ENCODE data around the gene OLR1. TPM values are rescaled to one million over a fixed set of nuclear protein-coding genes. Genes with fewer than 3 reads are reported as not detected.

Gene OLR1
- total RNA-seq, 2 experiments from 2014 or later: not detected

DNA sequence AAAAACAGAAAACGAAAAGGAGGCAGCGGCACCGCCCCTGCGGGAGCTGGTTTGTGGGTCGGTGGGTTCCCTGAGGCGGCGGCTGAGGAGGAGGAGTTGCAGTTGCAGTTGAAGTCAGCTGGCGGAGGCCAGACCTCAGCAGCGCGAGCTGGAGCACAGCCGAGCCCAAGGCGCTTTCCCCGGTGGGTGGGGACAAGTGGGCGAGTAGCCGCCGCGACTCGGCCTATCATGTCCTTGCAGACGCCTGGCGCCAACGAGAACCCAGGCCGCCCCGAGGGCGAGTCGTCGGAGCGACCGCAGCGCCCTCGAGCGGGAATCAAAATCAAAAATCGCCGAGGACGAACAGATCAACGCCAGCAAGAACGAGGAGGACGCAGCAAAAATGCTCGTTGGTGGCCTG, 60.5 kb downstream of the OLR1 start:
- ATAC-seq (ENCODE audit: poor library complexity): no peak

DNA sequence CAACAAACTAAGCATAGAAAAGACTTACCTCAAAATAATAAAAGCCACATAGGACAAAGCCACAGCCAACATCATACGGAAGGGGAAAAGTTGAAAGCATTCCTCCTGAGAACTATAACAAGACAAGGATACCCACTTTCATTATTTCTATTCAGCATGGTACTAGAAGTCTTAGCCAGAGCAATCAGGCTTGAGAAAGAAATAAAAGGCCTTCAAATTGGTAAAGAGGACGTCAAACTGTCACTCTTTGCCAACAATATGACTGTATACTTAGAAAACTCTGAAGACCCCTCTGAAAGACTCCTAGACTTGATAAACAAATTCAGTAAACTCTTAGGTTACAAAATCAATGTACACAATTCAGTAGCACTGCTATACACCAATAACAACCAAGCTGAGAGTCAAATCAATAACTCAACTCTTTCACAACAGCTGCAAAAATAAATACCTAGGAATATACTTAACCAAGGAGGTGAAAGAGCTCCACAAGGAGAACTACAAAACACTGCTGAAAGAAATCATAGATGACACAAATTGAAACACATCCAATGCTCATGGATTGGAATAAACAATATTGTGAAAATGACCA, 61.6 kb downstream of the OLR1 start:
- ATAC-seq (ENCODE audit: poor library complexity) (no peak), DNase-seq (no peak)
- H3K4me3 Mint-ChIP-seq: no peak overlapping the region
- peaks cover 0 to 7% of the 10 kb centered on the region in 2 experiments for H3K9me3 ChIP-seq (ENCODE audit: control insufficient read depth in 1 of 2, insufficient read depth in 1 of 2, low read length in 2 of 2)
- CTCF ChIA-PET: no interaction called here
- intact Hi-C loops (cut with DNase I, micrococcal nuclease): no loop called here
- TF ChIP-seq, protein P1, sequence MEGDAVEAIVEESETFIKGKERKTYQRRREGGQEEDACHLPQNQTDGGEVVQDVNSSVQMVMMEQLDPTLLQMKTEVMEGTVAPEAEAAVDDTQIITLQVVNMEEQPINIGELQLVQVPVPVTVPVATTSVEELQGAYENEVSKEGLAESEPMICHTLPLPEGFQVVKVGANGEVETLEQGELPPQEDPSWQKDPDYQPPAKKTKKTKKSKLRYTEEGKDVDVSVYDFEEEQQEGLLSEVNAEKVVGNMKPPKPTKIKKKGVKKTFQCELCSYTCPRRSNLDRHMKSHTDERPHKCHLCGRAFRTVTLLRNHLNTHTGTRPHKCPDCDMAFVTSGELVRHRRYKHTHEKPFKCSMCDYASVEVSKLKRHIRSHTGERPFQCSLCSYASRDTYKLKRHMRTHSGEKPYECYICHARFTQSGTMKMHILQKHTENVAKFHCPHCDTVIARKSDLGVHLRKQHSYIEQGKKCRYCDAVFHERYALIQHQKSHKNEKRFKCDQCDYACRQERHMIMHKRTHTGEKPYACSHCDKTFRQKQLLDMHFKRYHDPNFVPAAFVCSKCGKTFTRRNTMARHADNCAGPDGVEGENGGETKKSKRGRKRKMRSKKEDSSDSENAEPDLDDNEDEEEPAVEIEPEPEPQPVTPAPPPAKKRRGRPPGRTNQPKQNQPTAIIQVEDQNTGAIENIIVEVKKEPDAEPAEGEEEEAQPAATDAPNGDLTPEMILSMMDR (IDR thresholded peaks at IDR 0.05): no peak
- H3K27me3 Mint-ChIP-seq: peaks cover 4% of the 10 kb centered on the region
- H3K36me3 ChIP-seq (ENCODE audit: insufficient read depth, low read length): no peaks in the 10 kb centered on the region
- H3K27ac Mint-ChIP-seq: no peak overlapping the region
- H3K36me3 Mint-ChIP-seq (ENCODE audit: low read depth): no peaks in the 10 kb centered on the region
- peaks cover 5% of the 10 kb centered on the region for H3K9me3 Mint-ChIP-seq
- H3K4me1 Mint-ChIP-seq (ENCODE audit: low read depth): no peaks in the 10 kb centered on the region
- POLR2A ChIA-PET: no interaction called here
- H3K4me3 ChIP-seq (ENCODE audit: low read length): no peak overlapping the region
- H3K4me1 ChIP-seq (ENCODE audit: insufficient read depth, low read length): no peaks in the 10 kb centered on the region
- H3K27ac ChIP-seq (ENCODE audit: low read depth in 1 of 2, low read length in 2 of 2): no peak overlapping the region
- no peaks in the 10 kb centered on the region for H3K27me3 ChIP-seq (ENCODE audit: control insufficient read depth in 1 of 2, insufficient read depth in 2 of 2, low read length in 2 of 2)

More for the DNA sequence above, 60.5 kb downstream of the OLR1 start:
- no peak overlapping the region for H3K27ac Mint-ChIP-seq
- H3K9me3 Mint-ChIP-seq: peaks cover 3% of the 10 kb centered on the region
- Histone ChIP-seq H3K4me1 (ENCODE audit: insufficient read depth, low read length) (no peaks in the 10 kb centered on the region), H3K27ac (ENCODE audit: low read depth in 1 of 2, low read length in 2 of 2) (no peak overlapping the region), H3K36me3 (ENCODE audit: insufficient read depth, low read length) (no peaks in the 10 kb centered on the region), H3K9me3 (ENCODE audit: control insufficient read depth in 1 of 2, insufficient read depth in 1 of 2, low read length in 2 of 2) (peaks cover 0 to 7% of the 10 kb centered on the region in 2 experiments), H3K4me3 (ENCODE audit: low read length) (no peak overlapping the region), H3K27me3 (ENCODE audit: control insufficient read depth in 1 of 2, insufficient read depth in 2 of 2, low read length in 2 of 2) (no peaks in the 10 kb centered on the region)
- intact Hi-C loops (cut with DNase I, micrococcal nuclease): no loop called here
- H3K27me3 Mint-ChIP-seq: peaks cover 4% of the 10 kb centered on the region
- no peak overlapping the region for H3K4me3 Mint-ChIP-seq
- DNase-seq: no peak
- TF ChIP-seq, protein P1 (IDR thresholded peaks at IDR 0.05): no peak
- H3K36me3 Mint-ChIP-seq (ENCODE audit: low read depth): no peaks in the 10 kb centered on the region
- H3K4me1 Mint-ChIP-seq (ENCODE audit: low read depth): no peaks in the 10 kb centered on the region
- ChIA-PET POLR2A (no interaction called here), CTCF (no interaction called here)

Other genes starting within 250 kb of the OLR1 start
- gene CLEC2A, start 239.8 kb downstream of the OLR1 start, total RNA-seq: not detected
- gene CLEC12A, start 200.7 kb downstream of the OLR1 start, total RNA-seq: under 1 TPM; 0.22 to 0.42 TPM
- not detected for gene CLEC1B, start 173.0 kb downstream of the OLR1 start, total RNA-seq
- gene CLEC12B, start 161.5 kb downstream of the OLR1 start, total RNA-seq: not detected
- gene CLEC9A, start 141.4 kb downstream of the OLR1 start, total RNA-seq: under 1 TPM; 0.55 to 0.98 TPM
- not detected for gene CLEC1A, start 73.1 kb downstream of the OLR1 start, total RNA-seq
- gene CLEC7A, start 41.9 kb downstream of the OLR1 start, total RNA-seq: 1 to 10 TPM; 2.5 to 3.7 TPM
- not detected for gene TMEM52B, start 6.9 kb upstream of the OLR1 start, total RNA-seq
- 100 to 1,000 TPM; 267 to 276 TPM for gene GABARAPL1, start 40.7 kb upstream of the OLR1 start, total RNA-seq
- gene KLRD1, start 135.7 kb upstream of the OLR1 start, total RNA-seq: 1 to 10 TPM in 1 of 2 experiments, under 1 TPM in 1; 0.87 to 1.0 TPM
- gene KLRK1, start 217.9 kb upstream of the OLR1 start, total RNA-seq: 1 to 10 TPM in 1 of 2 experiments, under 1 TPM in 1; 0.96 to 1.0 TPM
- gene KLRC4, start 237.6 kb upstream of the OLR1 start, total RNA-seq: not detected
- gene KLRC3, start 248.5 kb upstream of the OLR1 start, total RNA-seq: not detected

Measured in CD4-positive, alpha-beta T cell (primary cell).